ENCODE measurements around the gene GIT2. TPM values are rescaled to one million over a fixed set of nuclear protein-coding genes. Genes with fewer than 3 reads are reported as not detected.

The GIT2 gene
- total and polyA plus RNA-seq, 2 of the 13 experiments (the other 11 are each of a cell fraction or from before 2014, with no cell fraction given) = 18.4 to 19.8 TPM

DNA sequence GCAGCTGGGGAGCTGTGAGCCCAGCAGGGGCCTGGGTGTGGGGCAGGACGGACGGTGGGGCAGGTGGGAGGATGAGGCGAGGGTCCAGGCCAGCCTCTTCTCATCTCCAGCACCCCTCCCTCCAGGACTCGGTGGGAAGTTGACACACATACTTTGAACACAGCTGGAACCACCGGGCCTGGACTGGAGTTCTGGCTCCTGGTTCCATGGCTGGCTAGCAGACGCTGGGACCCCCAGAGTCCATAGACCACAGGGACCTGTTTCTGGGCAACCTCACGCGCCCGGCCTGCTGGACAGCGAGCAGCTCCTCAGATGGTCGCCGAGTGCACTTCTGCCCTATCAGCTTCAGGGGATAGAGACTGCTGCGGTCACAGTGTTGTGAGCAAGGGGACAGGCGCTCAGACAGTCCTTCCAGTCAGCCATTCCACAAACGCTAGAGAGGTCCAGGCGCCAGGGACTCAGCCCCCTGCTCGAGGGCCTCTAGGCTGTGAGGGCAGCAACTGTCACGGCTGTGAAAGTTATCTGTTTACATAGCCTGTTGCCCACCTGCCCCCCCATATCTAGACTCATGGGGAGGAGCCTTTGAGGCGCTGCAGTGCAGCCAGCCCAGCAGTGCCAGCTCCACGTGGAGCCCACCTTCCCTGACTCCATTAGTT is 70.9 kb downstream of the GIT2 start (continued):
- TF ChIP-seq ZBTB10 (CRISPR knock-in tag; IDR thresholded peaks at IDR 0.05; ENCODE audit: borderline replicate concordance) (no peak), ESRRA (CRISPR knock-in tag; IDR thresholded peaks at IDR 0.05; ENCODE audit: low read depth) (no peak), FLYWCH1 (CRISPR knock-in tag; IDR thresholded peaks at IDR 0.05) (no peak), NCOA1 (CRISPR knock-in tag; IDR thresholded peaks at IDR 0.05) (no peak), ZNF687 (CRISPR knock-in tag; IDR thresholded peaks at IDR 0.05) (peak; percentile 58), PATZ1 (CRISPR knock-in tag; IDR thresholded peaks at IDR 0.05) (0 out of 2 replicates have a peak, but pooled peaks have one; percentile 14), HNRNPUL1 (IDR thresholded peaks at IDR 0.05; ENCODE audit: low read depth, low read length) (no peak), CERS6 (CRISPR knock-in tag; IDR thresholded peaks at IDR 0.05) (no peak), PITX1 (CRISPR knock-in tag; IDR thresholded peaks at IDR 0.05) (no peak), ZFP1 (CRISPR knock-in tag; IDR thresholded peaks at IDR 0.05) (no peak)
- TF ChIP-seq, protein P1, sequence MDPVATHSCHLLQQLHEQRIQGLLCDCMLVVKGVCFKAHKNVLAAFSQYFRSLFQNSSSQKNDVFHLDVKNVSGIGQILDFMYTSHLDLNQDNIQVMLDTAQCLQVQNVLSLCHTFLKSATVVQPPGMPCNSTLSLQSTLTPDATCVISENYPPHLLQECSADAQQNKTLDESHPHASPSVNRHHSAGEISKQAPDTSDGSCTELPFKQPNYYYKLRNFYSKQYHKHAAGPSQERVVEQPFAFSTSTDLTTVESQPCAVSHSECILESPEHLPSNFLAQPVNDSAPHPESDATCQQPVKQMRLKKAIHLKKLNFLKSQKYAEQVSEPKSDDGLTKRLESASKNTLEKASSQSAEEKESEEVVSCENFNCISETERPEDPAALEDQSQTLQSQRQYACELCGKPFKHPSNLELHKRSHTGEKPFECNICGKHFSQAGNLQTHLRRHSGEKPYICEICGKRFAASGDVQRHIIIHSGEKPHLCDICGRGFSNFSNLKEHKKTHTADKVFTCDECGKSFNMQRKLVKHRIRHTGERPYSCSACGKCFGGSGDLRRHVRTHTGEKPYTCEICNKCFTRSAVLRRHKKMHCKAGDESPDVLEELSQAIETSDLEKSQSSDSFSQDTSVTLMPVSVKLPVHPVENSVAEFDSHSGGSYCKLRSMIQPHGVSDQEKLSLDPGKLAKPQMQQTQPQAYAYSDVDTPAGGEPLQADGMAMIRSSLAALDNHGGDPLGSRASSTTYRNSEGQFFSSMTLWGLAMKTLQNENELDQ (CRISPR knock-in tag; IDR thresholded peaks at IDR 0.05; ENCODE audit: borderline replicate concordance) = no peak
- TF ChIP-seq, protein P2, sequence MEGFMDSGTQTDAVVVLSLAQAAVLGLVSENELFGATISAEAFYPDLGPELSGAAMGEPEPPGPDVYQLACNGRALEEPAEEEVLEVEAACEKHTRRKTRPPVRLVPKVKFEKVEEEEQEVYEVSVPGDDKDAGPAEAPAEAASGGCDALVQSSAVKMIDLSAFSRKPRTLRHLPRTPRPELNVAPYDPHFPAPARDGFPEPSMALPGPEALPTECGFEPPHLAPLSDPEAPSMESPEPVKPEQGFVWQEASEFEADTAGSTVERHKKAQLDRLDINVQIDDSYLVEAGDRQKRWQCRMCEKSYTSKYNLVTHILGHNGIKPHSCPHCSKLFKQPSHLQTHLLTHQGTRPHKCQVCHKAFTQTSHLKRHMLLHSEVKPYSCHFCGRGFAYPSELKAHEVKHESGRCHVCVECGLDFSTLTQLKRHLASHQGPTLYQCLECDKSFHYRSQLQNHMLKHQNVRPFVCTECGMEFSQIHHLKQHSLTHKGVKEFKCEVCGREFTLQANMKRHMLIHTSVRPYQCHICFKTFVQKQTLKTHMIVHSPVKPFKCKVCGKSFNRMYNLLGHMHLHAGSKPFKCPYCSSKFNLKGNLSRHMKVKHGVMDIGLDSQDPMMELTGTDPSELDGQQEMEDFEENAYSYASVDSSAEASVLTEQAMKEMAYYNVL (CRISPR knock-in tag; IDR thresholded peaks at IDR 0.05; ENCODE audit: borderline replicate concordance) = no peak

Data from HepG2 (cell line).